ENCODE data around the gene TFAP2E. TPM values are rescaled to one million over a fixed set of nuclear protein-coding genes. Genes with fewer than 3 reads are reported as not detected.

TFAP2E gene
- total RNA-seq, 1 experiment from 2014 or later: 0.26 TPM

- intact Hi-C loops (cut with micrococcal nuclease): loop anchor here (5.0 kb wide), 2 partner anchors 77 to 132 kb away; partner anchors contain the start of gene C1orf216
- TSS peak; percentile 51 for BruUV-seq (replicated peaks)
- no peaks in the 10 kb centered on the region for H3K9me2 ChIP-seq (replicated peaks; ENCODE audit: low read length)
- TF ChIP-seq CTCF (conservative IDR thresholded peaks at IDR 0.05; ENCODE audit: low read depth, low read length) (no peak), EZH2phosphoT487 (IDR thresholded peaks at IDR 0.05; ENCODE audit: borderline replicate concordance, low read length) (no peak), EZH2 (IDR thresholded peaks at IDR 0.05; ENCODE audit: low read length, unreplicated experiment) (no peak)
- ChIA-PET POLR2A (ENCODE audit: unreplicated experiment) (no interaction called here), CTCF (interaction anchor here (0.5 kb wide), 1 partner anchor 83 kb away, joined by 3 read pairs; the partner anchor contains the start of gene NCDN)
- no peak for ATAC-seq
- H3K27me3 ChIP-seq (ENCODE audit: low read length): no peaks in the 10 kb centered on the region
- peak overlapping the region; percentile 79 for H3K4me2 ChIP-seq (ENCODE audit: low read length)
- H3K4me3 ChIP-seq (ENCODE audit: low read length): peak overlapping the region; percentile 95
- peaks cover 11% of the 10 kb centered on the region for H3K36me3 ChIP-seq (ENCODE audit: low read depth, low read length)
- peak overlapping the region; percentile 96 for H3K9ac ChIP-seq (ENCODE audit: low read length)
- H4K20me1 ChIP-seq (ENCODE audit: low read length): peaks cover 26% of the 10 kb centered on the region
- peak overlapping the region; percentile 79 for H3K27ac ChIP-seq (ENCODE audit: low read length)
- peaks cover 25% of the 10 kb centered on the region for H3K4me1 ChIP-seq (ENCODE audit: insufficient read depth, low read length)
- peaks cover 57% of the 10 kb centered on the region for H3K79me2 ChIP-seq (ENCODE audit: low read length)
- H3F3A ChIP-seq (ENCODE audit: low read length, unreplicated experiment): no peaks in the 10 kb centered on the region
- H3K9me3 ChIP-seq (ENCODE audit: low read length): no peaks in the 10 kb centered on the region
- peak overlapping the region; percentile 74 for H2AFZ ChIP-seq (ENCODE audit: low read length)
- DNase-seq: peak; percentile 10
These were observed 67.5 kb downstream of the TFAP2E start for GRCh38 chr1:35640380-35641232.

- Histone ChIP-seq H3K27ac (ENCODE audit: low read length) (peak within 1 kb of the TSS; percentile 79), H3K79me2 (ENCODE audit: low read length) (peaks cover 49% of the 10 kb centered on the region), H3K27me3 (ENCODE audit: low read length) (no peaks in the 10 kb centered on the region), H3K36me3 (ENCODE audit: low read depth, low read length) (peaks cover 4% of the 10 kb centered on the region; the same call in 1 of the 2 replicates), H3K9ac (ENCODE audit: low read length) (peak within 1 kb of the TSS; percentile 96), H3K9me2 (replicated peaks; ENCODE audit: low read length) (no peaks in the 10 kb centered on the region), H3K4me3 (ENCODE audit: low read length) (peak within 1 kb of the TSS; percentile 95), H3K4me1 (ENCODE audit: insufficient read depth, low read length) (peaks cover 22% of the 10 kb centered on the region), H3K9me3 (ENCODE audit: low read length) (no peaks in the 10 kb centered on the region), H3F3A (ENCODE audit: low read length, unreplicated experiment) (no peaks in the 10 kb centered on the region), H4K20me1 (ENCODE audit: low read length) (peaks cover 25% of the 10 kb centered on the region), H3K4me2 (ENCODE audit: low read length) (peak within 1 kb of the TSS; percentile 79), H2AFZ (ENCODE audit: low read length) (peak within 1 kb of the TSS; percentile 74)
- ATAC-seq (peak; percentile 86), DNase-seq (peak; percentile 98)
- BruUV-seq (replicated peaks): no TSS peak
- intact Hi-C loops (cut with micrococcal nuclease): loop anchor here (5.0 kb wide), 2 partner anchors 76 to 131 kb away; partner anchors contain the start of gene C1orf216
- POLR2A ChIA-PET (ENCODE audit: unreplicated experiment): no interaction called here
- CTCF ChIA-PET: interaction anchor here (0.6 kb wide), 1 partner anchor 74 kb away, joined by 7 read pairs; no protein-coding TSS in a partner anchor
- TF ChIP-seq EZH2phosphoT487 (IDR thresholded peaks at IDR 0.05; ENCODE audit: borderline replicate concordance, low read length): no peak
- TF ChIP-seq EZH2 (IDR thresholded peaks at IDR 0.05; ENCODE audit: low read length, unreplicated experiment): no peak
- no peak for TF ChIP-seq CTCF (conservative IDR thresholded peaks at IDR 0.05; ENCODE audit: low read depth, low read length)
These were observed 68.2 kb downstream of the TFAP2E start, which contains the start of gene PSMB2 for GRCh38 chr1:35641233-35641866. Gene PSMB2 (minus strand): TSS chr1:35641526. CDS start chr1:35641432, 94 bp downstream.

Data from PC-3 (cell line).